ENCODE measurements around the gene FABP1.

DNA sequence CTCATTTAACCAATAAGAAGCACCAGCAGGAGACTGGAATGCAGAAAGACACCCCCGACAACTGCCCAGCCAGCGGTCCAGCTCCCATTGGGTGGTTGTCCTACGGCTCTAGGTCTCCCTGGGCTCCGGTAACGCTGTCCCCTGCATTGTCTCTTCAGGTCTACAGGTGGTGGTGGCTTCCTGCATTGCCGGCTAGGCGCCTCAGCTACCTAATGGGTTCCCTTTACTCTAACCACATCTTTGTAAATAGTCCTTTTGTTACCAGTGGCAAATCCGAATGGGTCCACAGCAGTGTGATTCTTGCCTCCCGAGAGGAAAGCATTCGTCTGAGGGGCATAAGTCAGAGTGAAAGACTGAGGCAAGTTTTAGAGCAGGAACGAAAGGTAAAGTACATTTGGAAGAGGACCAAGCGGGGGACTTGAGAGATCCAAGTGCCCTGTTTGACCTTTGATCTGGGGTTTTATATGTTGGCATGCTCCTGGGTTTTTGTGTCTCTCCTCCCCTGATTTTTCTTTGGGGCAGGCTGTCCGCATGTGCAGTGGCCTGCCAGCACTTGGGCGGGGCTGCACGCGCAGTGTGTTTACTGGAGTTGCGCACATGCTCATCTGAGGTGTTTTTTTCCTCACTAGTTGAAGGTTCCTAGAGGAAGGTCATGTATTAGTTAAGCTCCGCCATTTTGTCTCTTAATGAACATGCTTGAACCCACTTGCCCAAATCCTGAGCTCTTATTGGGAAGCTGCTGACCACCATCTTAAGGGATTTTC is 11.0 kb downstream of the FABP1 start:
- no peak for TF ChIP-seq PAX5 (IDR thresholded peaks at IDR 0.05; ENCODE audit: insufficient read depth, low read length, severe bottlenecking)
- no peak for TF ChIP-seq POLR2AphosphoS5 (IDR thresholded peaks at IDR 0.05; ENCODE audit: low read depth, low read length)
- TF ChIP-seq POLR2A (IDR thresholded peaks at IDR 0.05; ENCODE audit: low read depth, low read length), result no peak
- TF ChIP-seq TAF1 (IDR thresholded peaks at IDR 0.05; ENCODE audit: low read depth, low read length), result no peak

All from GM12891 (cell line).